GM12872 (cell line): Measurements from ENCODE around the gene DUSP23.

ENCODE experiments used
- CTCF ChIP-seq: IDR thresholded peaks from 3 replicates; pipeline ENCODE4 v1.5.1; 2011; ENCODE audit warnings: low read depth, mild to moderate bottlenecking, low read length, moderate library complexity; ENCODE audit not compliant: insufficient read depth

The DUSP23 gene

GRCh38 chr1:159786465-159786864 is 5.7 kb downstream of the DUSP23 start:
- no peak for TF ChIP-seq CTCF

- TF ChIP-seq CTCF: no peak
Observed at GRCh38 chr1:159786966-159787365, 6.2 kb downstream of the DUSP23 start.

GRCh38 chr1:159790237-159790917 is 9.6 kb downstream of the DUSP23 start:
- peak; percentile 72 for TF ChIP-seq CTCF

GRCh38 chr1:159791031-159791430 is 10.3 kb downstream of the DUSP23 start:
- no peak for TF ChIP-seq CTCF

- no peak for TF ChIP-seq CTCF
Observed at GRCh38 chr1:159791461-159791860, 10.7 kb downstream of the DUSP23 start.

- no peak for TF ChIP-seq CTCF
Observed at GRCh38 chr1:159795534-159795933, 14.8 kb downstream of the DUSP23 start.

- peak; percentile 75 for TF ChIP-seq CTCF
Observed at GRCh38 chr1:159798893-159799292, 18.1 kb downstream of the DUSP23 start.
